Amygdala (tissue), 56 donors: ENCODE results near the gene CCL1.
"Not testable (repeated sequence)": the region's sequence is repeated elsewhere in the genome, so short reads cannot be mapped to it uniquely, and the experiment has no call there.

Experiments
- DNase-seq, 56 donors: peaks; one replicate each; lab custom pipeline; 2025; lab: John Stamatoyannopoulos, UW

Gene CCL1

DNA sequence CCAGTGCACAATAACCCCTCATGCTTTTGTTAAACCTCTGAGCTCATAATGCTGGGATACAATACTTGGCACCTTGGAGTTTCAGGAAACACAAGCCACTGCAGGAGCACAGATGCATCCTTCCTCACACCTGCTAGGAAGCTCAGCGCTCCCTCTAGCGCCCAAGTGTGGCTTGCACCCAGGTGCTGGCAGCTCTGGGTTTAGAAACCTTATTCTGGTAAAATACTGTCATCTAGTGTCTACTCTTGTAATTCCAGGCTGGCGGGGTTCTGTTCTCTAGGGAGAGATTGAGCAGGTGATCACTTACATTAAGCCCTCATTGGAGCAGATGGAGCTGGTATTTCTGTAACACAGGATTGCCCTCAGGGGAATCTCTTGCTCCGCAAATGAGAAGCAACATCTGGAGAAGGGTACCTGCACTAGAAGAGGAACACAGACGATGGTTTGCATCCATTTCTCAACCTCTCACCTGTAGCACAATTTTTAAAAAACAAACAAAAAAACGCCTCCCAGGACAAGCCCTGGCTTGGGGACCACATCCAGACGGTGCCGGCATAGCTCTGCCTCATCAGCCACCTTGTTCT, 1.5 kb downstream of the CCL1 start:
- DNase-seq = peak in 45 of 56 donors; percentile 10 to 78 (median 51)

DNA sequence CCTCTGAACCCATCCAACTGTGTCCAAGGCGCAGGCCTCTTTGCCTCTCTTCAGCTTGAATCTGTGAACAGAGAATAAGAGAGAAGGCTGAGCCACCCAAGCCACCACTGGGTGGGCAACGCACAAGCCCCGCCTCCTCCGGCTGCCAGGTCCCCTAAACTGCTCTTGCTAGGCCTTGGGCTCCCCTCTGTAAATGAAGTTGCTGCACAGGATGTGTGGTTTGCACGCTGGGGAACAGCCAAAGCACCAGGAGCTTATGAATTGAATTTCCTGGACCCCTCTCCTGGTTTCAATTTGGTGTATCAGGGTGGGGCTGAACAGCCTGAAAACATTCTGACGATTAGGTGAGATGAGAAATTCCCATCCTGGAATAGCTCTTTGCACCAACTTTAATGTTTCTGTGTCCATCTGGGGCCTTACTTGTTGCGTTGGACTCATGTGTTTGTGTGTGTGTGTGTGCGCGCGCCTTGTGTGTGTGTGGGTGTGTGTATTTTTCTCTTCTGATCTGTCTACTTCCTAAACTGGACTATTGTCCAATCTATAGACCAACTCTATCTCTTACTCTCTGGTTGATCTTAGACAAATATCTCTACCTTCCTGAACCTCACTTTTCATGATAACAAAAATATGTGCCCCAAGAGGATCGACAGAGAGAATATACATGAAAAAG, 2.3 kb downstream of the CCL1 start:
- DNase-seq = no peak

GRCh38 chr17:34358631-34359030, 4.4 kb downstream of the CCL1 start:
- no peak for DNase-seq

DNA sequence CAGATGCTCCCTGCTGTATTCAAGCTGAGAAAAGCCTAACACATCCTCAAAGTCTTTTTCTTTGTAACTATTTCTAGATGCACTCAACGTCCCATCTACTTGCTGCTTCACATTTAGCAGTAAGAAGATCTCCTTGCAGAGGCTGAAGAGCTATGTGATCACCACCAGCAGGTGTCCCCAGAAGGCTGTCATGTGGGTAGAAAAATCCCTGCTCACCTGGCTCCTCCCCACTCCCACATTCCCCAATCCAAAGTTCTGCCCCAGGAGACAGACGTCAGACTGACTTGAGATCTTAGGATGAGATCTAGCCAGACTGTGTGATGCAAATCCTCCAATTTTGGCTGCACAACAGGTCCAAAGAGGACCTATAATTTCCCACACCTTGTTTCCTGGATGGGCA, 5.6 kb downstream of the CCL1 start:
- DNase-seq = no peak

GRCh38 chr17:34356194-34356593, 6.8 kb downstream of the CCL1 start, which contains the start of gene CCL13:
CCL13 (plus strand) TSS chr17:34356480; CDS start chr17:34356527, 47 bp downstream.
- DNase-seq = no peak

- no peak for DNase-seq
Observed at GRCh38 chr17:34354637-34355036, 8.4 kb downstream of the CCL1 start.

GRCh38 chr17:34352191-34352590, 10.8 kb downstream of the CCL1 start:
- no peak for DNase-seq

DNA sequence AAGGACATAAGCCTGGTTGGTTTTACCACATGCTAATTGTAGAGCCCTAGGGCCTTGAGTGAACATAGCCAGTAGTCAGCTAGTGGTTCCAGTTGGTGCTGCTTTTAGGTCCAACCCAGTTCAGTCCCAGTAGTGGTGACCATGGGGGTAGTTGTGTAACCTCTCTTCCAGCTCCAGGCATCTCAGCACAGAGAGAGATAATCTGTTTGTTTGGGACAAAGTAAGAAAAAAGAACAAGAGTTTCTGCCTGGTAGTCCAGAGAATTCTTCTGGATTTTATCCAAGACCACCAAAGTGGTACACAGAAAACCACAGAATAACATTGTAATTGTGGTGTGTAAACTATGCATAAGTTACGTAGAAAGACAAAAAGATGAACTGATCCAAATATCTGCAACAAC, 11.9 kb downstream of the CCL1 start:
- DNase-seq = no peak

DNA sequence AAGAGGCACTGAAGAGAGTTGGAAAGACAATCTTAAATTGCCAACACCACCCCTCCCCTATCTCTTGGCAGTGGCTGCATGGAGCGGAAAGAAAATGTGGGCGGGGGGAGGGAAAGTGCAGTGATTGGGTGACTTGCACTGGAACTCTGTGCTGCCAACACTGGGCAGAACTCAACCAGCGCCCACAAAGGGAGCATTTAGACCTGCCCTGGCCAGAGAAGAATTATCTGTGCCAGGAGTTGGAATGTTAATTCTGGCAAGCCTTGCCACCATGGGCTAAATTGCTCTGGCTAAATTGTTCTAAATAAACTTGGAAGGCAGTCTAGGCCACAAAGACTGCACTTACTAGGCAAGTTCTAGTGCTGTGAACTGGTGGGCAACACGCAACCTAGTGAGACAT, 13.3 kb downstream of the CCL1 start:
- DNase-seq = peak in 2 of 56 donors; percentile 8 to 15

DNA sequence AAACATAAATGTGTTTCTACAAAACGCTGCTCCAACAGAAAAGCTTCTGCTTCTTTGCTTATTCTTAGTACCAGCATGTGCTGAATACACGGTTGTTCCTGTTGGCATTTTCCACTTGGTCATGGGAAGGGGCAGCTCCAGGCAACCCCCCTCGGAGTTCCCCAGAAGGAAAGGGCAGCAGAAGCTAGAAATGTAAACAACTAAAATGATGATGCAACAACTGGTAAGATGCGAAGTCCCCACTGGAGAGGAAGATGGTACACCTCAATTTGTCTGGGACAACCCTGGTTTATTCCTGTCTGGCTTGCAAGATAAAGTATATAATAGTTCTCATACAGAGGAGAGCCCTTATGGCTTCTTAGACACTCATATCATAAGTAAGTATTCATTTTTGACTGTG, 16.0 kb downstream of the CCL1 start:
- no peak for DNase-seq

GRCh38 chr17:34341916-34342315, 21.1 kb downstream of the CCL1 start:
- DNase-seq = no peak

- no peak for DNase-seq
Observed at GRCh38 chr17:34339138-34339770, 23.8 kb downstream of the CCL1 start.

- no peak for DNase-seq
Observed at GRCh38 chr17:34337701-34338100, 25.3 kb downstream of the CCL1 start.

DNA sequence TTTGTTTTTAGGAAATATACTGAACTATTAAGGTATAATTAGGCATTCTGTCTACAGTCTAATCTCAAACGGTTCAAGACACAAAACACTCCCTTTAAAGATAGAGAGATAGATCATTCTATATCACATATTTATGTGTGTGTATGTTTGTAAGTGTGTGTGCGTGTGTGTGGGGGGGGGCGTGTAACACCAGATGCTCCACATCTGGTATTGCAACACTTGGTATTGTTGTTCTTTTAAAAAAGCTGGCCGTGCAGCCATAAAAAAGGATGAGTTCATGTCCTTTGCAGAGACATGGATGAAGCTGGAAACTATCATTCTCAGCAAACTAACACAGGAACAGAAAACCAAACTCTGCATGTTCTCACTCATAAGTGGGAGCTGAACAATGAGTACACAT, 35.5 kb downstream of the CCL1 start:
- not testable (repeated sequence) for DNase-seq

DNA sequence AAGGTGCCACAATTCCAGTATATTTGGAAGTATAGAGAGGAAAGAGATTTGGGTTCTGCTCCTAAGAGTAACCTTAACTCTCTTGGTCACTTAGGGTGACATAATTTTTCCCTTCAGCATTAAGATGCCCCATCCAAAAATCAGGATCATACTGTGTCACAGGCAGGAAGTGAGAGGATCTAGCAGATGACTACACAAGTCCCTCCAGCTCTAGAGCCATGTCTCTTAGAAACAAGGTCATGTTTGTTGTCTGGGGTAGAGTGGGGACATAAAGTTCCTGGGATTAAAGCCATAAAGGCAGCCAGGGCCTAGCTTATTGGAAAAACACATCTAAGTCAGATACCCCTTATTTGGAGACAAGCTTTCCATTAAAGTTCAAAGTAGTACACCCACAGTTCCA, 41.1 kb downstream of the CCL1 start:
- DNase-seq = no peak

DNA sequence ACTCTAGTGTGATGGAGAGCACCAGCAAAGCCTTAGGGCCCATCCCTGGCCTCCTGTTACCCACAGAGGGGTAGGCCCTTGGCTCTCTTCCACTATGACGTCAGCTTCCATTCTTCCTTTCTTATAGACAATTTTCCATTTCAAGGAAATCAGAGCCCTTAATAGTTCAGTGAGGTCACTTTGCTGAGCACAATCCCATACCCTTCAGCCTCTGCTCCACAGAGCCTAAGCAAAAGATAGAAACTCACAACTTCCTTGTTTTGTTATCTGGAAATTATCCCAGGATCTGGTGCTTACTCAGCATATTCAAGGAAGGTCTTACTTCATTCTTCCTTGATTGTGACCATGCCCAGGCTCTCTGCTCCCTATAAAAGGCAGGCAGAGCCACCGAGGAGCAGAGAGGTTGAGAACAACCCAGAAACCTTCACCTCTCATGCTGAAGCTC, 44.0 kb downstream of the CCL1 start, which contains the start of gene CCL8:
Gene CCL8 (plus strand): TSS at position 397 of the 445 bp plus-strand sequence. CDS start 67 bp downstream, outside the sequence.
- no peak for DNase-seq

DNA sequence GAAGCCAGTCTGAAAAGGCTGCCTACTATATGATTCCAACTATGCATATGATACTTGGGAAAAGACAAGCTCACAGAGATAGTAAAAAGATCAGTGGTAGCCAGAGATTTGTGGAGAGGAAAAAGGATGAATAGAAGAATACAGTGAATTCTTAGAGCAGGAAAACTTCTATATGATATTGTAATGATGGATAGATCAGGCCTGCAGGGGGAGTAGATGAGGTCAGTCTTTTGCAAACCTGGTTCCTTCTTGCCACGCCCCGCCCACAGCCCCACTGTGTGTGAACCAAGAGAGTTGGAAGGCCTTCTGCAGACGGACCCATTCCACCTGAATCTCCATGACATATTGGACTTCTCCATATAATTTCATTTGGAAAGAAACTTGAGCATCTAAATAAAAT, 44.6 kb downstream of the CCL1 start:
- no peak for DNase-seq

GRCh38 chr17:34314279-34314678, 48.8 kb downstream of the CCL1 start:
- no peak for DNase-seq

DNA sequence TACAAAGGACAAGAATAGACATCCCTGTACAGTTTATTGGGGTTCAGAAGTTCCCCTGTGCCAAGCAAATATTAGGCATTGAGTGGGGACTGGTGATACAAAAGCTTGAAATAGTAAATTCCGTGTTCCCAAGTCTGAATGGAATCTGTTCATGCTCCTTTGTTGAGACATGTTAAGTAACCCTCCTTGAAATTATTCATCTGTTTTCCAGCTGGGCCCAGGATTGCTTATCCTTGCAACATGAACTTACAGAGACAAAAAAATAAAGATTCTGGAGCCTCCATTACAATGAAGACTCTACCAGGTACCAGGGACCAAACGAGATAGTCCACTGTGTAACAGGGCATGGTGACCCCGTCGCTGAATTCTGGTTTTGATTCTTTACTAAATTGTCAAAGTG, 49.9 kb downstream of the CCL1 start:
- no peak for DNase-seq

- no peak for DNase-seq
Observed at GRCh38 chr17:34312080-34312479, 51.0 kb downstream of the CCL1 start.

DNA sequence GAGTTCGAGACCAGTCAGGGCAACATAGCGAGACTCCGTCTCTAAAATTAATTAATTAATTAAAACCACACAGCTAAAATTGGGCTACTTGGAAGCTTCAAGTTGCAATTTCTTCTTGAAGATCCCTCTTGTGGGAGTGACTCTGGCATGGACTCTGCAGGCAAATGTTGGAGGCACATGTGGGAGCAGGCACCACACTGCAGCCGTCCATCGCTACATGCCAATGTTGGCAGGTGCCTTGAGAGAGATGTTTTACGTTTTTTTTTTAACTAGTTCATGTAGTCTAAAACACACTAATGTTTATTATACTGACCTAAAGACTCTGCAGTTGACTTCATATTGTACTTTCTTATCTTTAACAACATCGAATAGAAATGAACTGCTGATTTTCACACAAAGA, 51.7 kb downstream of the CCL1 start:
- no peak for DNase-seq
